Activated naive CD4-positive, alpha-beta T cell treated with anti-CD3 and anti-CD28 coated beads, Interleukin-2, amount 50 U/mL, for 16 hours (primary cell): ENCODE data around the gene HOXD3.

Experiments
- DNase-seq: peaks from one replicate; pipeline ENCODE4 v3.0.0-alpha.2; 2020

The HOXD3 gene

GRCh38 chr2:176165370-176166050 lies 8.4 kb downstream of the HOXD3 start:
- no peak for DNase-seq

GRCh38 chr2:176166272-176166671 lies 9.2 kb downstream of the HOXD3 start:
- DNase-seq, result no peak

- no peak for DNase-seq
Measured at GRCh38 chr2:176167398-176167797, 10.3 kb downstream of the HOXD3 start.

- no peak for DNase-seq
Measured at GRCh38 chr2:176169181-176169580, 12.1 kb downstream of the HOXD3 start.

- no peak for DNase-seq
Measured at GRCh38 chr2:176169711-176170110, 12.6 kb downstream of the HOXD3 start.

- no peak for DNase-seq
Measured at GRCh38 chr2:176170602-176171305, 13.6 kb downstream of the HOXD3 start.

- DNase-seq, result no peak
Measured at GRCh38 chr2:176171351-176172006, 14.4 kb downstream of the HOXD3 start.

- no peak for DNase-seq
Measured at GRCh38 chr2:176172007-176172894, 15.1 kb downstream of the HOXD3 start.

GRCh38 chr2:176172895-176173566 lies 15.9 kb downstream of the HOXD3 start:
- DNase-seq, result no peak

- no peak for DNase-seq
Measured at GRCh38 chr2:176173567-176174381, 16.7 kb downstream of the HOXD3 start.

- DNase-seq, result no peak
Measured at GRCh38 chr2:176174382-176174823, 17.3 kb downstream of the HOXD3 start.

- no peak for DNase-seq
Measured at GRCh38 chr2:176174824-176175708, 18.0 kb downstream of the HOXD3 start.

- DNase-seq, result no peak
Measured at GRCh38 chr2:176175709-176176607, 18.9 kb downstream of the HOXD3 start.

GRCh38 chr2:176177580-176178037 lies 20.5 kb downstream of the HOXD3 start:
- no peak for DNase-seq

GRCh38 chr2:176178038-176178756 lies 21.1 kb downstream of the HOXD3 start:
- no peak for DNase-seq

- no peak for DNase-seq
Measured at GRCh38 chr2:176178757-176179295, 21.7 kb downstream of the HOXD3 start.

- no peak for DNase-seq
Measured at GRCh38 chr2:176181551-176181950, 24.4 kb downstream of the HOXD3 start.

GRCh38 chr2:176182671-176183070 lies 25.6 kb downstream of the HOXD3 start:
- DNase-seq, result no peak
